GM21390 (cell line): ENCODE results near the gene MGRN1.

Source experiments
- ATAC-seq: cut with Tn5 transposase; IDR thresholded peaks from one replicate; pipeline ENCODE4 v1.9.1; 2021; ENCODE audit not compliant: unreplicated experiment

MGRN1 gene

DNA sequence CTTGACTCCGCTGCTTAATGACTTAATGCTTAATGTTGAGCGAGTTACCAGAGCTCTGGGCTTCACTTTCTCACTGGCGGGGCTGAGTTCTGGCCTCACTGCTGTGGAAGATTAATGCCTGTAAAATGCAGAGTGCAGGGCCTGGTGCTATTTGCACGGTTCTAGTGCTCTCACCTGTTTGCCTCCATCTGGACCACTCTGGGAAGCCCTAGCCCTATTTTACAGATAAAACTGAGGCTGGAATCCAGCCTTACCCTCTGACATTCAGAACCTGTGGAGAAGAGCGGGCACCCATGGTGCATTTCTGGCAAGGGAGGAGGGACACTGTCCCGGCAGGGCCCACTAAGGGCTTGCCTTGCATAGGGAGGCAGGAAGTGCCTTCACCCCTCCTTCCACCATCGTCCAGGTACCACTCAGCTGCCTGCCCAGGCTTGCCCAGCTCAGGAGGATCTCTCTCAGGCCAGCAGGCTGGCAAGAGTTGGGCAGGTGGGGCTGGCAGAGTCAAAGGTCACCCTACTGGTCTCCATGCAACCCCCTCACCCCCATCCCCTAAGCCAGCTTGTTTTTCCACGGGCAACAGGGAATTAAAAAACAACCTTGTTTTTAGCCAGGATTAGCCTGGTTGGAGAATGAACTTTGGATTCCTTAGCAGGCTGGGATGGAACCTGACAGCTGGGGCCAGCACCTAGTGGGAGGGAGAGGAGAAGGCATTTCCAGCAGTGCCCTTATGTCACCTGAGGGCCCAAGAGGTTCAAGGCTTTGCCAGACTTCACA lies 5.8 kb upstream of the MGRN1 start:
- no peak for ATAC-seq

DNA sequence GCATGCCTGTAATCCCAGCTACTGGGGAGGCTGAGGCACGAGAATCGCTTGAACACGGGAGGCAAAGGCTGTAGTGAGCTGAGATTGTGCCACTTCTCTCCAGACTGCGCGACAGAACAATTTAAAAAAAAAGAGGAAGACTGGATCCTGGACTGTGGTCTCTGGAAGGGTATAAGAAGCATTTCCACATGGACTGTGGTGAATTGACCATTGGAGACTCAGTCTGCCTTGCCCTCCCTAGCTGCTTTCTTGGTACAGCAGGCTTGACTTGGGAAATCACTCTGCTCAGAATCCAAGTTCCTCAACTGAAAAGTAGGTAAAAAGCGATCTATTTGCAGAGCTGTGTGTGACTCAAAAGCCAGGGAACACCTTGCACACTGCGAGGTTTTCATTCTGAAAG lies 1.0 kb upstream of the MGRN1 start:
- ATAC-seq = no peak

DNA sequence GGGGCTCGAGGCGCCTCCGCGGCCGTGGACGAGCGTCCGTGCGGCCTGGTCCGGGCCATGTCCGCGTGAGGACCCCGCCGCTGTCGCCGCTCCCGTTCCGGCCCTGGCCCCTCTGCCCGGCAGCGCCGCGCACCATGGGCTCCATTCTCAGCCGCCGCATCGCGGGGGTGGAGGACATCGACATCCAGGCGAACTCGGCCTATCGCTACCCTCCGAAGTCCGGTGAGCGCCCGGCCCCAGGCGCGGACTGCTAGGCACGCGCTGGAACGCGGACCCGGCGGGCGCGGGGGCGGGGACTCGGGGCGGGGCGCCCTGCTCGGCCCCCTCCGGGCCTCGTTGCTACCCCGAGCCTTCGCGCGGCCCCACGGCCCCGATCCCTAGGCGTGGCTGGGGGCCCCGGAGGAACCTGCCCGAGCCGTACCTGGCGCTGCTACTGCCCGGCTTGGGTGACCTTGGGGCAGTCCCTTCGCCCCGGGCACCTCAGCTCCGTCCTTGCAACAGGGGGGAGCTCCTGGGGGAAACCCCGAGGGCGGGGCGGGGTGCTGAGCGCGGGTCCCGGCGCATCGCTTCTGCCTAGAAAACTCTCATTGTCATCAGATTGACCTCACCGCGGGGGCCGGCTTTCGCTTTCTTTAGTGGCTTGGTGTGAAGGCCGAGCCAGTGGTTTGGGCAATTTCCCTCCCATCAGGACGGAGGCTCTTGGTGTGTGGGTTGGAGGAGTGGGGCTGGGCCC lies 367 bp downstream of the MGRN1 start:
- peak; percentile 41 for ATAC-seq

DNA sequence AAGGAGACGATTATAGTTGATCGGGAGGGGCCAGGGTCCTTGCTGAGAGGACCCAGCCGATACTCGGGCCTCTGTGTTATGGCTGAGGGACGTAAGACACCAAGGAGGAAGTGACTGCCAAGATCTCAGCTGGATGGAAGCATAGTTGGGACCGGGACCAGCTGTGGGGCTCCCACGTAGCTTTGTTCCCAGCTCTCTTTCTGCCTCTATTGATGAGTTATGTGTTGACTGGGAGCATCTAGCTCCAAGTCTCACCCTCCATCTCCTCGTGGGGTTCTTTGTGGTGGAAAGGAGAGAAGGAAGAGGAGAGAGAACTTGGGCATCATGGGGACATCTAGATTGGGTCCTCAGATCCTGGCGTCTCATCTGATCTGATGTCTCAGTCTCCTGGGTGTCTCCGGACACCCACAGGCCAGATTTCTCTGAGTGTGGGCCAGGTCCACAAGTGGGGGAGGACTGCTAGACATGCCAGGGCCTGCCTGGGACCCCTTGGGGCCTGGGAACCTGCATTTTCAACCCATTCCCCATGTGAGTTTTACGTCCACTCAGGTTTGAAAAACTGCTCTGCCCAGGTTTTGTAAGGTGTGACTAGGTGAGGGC lies 1.0 kb downstream of the MGRN1 start:
- ATAC-seq = peak; percentile 18

DNA sequence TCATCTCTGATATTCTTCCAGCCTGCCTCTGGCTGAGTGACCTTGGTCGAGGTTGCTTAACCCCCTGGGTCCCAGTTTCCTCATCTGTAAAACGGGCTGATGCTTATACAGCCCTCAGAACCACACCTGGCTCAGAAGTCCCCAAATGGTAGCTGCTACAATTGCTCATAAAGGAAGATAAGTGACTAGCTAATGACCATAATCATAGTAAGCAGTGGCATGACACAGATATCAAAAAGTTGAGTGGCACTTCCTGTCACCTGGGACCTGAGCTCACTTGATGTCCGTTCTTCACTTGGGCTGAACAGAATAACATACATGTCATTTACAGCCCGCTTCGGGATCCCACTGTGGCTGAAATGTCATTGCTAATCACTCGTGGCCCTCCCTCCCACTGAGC lies 1.8 kb downstream of the MGRN1 start:
- no peak for ATAC-seq

DNA sequence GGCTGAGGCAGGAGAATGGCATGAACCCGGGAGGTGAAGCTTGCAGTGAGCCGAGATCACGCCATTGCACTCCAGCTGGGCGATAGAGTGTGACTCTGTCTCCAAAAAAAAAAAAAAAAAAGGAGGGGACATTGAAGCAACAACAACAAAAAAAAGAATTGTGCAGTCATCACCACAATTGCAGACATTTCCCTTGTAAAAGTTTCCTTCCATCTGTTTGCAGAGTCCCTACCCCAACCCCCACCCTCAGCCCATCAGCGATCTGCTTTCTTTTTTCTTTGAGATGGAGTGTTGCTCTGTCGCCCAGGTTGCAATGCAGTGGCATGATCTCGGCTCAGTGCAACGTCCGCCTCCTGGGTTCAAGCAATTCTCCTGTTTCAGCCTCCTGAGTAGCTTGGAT lies 3.7 kb downstream of the MGRN1 start:
- no peak for ATAC-seq

DNA sequence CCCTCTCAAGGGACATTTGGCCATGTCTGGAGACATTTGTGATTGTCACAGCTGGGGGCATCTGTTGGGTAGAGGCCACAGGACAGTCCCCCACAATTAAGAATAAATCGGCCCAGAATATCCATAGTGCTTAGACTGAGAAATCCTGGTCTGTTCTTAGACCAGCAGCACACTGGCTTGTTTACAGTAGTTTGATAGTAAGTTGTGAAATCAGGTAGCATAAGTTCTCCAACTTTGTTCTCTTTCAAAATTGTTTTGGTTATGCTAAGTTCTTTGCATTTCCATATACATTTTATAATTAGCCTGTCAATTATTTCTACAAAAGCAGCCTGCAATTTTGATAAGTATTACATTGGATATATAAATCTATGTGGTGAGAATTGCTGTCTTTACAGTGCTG lies 6.8 kb downstream of the MGRN1 start:
- no peak for ATAC-seq

DNA sequence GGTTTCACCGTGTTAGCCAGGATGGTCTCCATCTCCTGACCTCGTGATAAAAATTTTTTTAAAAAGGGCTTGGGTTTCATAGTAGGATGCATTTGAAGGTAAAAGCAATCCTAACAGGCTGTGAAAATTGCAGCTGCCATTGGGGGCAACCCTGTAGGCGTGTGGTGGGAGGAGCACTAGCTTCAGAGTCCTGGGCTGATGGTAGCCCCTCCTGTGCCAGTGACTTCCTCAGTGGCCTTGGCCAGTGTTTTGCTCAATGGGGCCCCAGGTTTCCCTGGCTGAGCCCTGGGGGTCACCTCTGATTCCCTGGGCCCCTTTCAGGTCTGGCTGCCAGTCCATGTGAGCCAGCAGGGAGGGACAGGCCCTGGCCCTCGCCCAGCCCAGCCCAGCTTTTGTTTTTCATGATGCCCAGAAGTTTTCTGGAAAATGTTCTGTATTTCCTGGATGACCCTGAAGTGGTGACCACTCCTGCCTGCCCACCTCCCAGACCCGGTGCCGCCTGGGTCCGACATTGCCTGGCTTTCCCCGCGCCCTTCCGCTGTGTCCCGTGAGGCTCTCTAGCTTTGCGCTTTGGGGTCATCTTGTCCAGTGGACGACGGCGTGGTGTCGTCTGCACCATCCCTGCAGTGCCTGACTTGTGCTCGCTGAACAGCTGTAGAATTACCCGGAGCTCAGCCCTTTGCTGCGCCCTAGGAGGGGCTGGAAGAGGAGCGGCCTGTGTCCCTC lies 9.4 kb downstream of the MGRN1 start:
- no peak for ATAC-seq

DNA sequence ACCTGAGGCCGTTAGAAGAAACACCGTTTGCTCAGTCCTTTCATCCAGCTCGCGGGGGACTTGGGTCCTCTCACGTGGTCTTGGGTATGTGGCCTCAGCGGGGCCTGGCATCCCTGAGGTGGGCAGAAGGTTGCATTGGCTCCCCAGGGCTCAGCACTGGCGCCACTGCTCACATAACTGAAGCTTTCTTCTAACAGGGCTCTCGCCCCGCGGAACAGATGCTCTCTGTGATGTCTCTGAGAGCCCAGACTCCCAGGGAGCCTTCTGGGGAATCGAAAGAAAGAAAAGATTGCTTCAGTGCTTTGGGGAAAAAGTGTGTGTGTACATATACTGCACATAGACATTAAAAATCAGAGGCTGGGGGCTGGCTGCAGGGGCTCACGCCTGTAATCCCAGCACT lies 10.1 kb downstream of the MGRN1 start:
- no peak for ATAC-seq

DNA sequence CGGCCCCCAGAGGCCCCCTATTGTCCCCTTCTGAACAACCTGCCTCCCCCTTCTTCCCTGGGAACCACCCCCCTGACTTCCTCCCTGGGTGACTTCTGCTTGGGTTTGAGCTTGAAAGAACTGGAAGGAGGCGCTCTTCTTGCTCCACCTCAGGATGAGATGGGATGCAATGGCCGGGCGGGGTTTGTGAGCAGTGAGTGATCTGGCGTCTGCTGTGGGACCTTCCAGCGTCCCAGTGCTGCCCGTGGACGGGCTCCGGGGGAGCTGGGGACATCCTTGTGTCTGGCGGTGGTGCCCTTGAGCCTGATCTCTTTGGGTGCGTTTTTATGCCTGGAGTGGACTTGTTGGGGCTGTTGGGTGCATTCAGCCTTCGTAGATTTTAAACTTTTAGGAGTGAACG lies 11.6 kb downstream of the MGRN1 start:
- no peak for ATAC-seq

DNA sequence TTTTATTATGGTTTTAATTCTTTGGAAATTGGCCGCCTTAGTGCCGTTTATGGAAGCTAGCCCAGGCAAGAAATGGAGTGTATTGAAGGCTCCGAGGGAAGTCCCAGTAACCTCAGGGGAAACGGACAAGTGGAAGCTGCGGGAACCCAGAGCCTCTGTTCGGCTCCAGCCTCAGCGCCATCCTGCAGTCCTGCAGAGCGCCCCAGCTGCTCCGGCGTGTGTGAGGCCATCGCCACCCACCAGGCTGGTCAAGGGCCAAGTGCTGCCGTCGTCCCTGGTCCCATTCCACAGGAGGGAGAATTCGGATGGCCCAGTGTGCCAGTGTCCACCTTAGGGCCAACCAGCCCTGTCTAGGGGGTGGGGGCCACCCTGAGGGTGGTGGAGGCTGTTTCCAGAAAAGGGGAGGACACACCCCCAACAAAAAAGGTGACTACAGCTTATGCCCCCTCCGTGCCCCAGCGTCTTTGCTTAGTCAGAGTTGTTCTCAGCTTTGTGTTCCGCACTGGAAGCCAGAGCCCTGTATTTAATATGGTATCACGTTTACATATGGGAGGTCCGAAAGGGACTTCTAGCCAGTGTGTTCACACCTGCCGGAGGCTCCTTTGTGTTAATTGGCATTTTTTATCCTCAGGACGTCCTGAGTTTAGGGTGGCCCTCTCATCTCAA lies 13.0 kb downstream of the MGRN1 start:
- no peak for ATAC-seq

DNA sequence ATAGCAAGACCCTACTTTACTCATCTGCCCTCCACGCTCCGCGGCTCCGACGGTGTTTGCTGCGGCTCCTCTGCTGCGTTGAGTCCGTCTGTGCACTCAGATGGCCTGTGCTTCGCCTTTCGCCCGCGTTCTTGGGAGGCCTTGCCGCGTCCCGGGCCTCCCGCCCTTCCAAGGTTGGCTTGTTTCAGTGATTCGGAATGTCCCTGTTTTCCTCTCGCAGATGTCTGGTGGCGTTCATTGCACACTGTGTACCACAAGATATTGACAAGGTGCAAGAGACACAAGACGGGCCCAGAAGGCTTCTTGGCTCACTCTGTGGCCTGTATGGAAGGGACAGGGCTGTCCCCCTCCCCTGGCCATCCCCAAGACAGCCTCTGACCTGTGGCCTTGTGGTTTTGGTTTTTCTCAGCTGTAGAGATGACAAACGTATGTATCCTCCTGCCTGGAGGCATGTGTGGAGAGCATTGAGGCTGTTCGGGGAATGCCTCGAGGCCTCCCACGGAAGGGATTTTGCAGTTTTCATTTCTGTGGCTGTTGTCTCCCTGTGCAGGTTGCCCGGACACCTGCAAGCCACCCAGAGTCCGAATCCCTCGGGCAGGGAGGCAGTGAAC lies 15.4 kb downstream of the MGRN1 start:
- ATAC-seq = no peak

DNA sequence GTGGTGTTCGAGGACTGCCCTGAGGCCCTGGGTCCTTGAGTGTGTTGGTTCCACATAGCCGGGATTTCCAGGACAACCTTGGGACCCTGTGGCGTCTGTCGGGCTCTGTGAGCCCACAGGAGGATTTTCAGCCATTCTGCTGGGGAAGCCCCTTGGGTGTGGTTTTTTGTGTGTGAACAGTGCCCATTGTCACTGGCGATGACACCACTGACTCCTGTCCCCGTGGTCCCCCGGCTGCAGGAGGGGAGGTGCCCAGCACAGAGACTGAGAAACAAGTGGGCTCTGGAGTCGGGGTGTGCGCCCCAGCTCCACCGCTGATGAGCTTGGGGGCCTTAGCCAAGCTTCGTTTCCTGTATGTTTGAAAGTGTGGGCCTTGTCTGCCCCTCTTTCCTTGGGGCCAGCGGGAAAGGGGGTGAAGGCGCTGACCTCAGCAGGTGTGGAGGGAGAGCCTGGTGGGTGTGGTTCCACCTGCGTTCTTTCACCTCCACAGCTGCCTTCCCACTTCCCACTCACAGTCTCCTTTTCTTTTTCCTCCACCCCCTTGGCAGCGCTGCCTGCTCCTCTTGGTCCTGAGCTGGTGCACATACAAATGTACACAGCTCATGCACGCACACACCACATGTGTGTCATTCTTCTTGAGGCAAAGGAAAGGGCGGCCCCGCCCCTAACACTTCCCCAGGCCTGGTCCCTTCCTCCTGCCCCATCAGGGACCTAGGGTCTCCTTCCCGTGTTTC lies 16.1 kb downstream of the MGRN1 start:
- no peak for ATAC-seq

DNA sequence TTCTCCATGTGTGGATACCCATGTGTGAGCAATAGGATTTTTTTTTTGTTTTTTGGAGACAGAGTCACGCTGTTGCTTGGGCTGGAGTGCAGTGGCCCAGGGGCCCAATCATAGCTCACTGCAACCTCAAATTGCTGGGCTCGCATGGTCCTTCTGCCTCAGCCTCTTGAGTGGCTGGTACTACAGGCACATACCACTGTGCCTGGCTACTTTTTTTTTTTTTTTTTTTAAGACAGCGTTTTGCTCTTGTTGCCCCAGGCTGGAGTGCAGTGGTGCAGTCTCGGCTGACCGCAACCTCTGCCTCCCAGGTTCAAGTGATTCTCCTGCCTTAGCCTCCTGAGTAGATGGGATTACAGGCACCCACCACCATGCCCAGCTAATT lies 16.7 kb downstream of the MGRN1 start:
- no peak for ATAC-seq

DNA sequence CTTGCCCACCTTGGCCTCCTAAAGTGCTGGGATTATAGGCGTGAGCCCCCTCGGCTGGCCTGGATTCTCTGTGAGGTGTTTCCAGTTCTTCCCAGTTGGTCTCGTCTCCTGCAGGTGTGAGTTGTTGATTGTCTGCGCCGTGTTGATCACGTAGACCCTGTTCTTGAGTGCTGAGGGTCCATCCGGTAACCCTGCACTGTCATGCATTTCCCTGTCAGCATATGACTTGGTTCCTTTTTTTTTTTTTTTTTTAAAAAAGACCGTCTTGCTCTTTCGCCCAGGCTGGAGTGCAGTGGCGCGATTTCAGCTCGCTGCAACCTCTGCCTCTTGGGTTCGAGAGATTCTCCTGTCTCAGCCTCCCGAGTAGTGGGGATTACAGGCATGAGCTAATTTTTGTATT lies 17.3 kb downstream of the MGRN1 start:
- ATAC-seq = no peak

DNA sequence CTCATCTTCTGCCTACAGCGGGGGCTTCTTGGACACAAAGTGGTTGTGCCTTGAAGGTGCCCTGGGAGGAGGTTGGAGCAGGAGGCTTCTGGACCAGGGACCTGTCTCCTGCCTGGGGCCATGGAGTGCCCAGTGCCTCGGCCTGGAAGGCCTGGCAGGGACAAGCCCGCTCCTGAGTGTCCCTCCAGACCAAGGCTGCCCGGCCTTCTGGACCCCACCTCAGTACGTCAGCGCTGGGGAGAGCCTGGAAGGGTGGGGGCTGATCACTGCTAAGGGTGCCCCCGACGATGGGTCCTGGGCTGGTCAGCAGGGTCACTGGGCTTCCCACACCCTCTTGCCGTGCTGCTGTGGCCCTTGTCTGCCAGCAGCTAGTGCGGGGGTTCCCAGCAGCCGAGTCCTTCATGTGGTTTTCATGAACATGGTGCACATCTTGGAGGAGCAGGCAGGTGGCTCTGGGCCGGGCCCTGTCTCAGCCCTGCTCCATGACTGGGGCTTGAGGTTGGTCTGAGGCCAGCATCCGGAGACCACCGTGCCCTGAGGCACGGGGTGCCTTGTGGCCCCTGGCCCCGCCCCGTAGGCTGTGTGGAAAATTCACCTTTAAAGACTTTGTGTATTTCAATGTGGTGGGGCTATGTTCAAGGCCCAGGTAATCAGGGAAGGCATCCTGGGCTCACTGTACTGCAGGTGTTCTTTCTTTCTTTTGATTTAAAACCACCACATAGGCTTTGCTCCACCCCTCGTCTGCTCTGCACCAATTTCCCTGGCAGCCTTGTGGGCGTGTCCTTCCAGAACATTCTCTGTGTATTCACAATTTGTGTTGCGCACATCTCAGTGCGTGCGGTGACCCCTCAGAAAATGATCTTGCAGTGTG lies 22.4 kb downstream of the MGRN1 start:
- no peak for ATAC-seq

DNA sequence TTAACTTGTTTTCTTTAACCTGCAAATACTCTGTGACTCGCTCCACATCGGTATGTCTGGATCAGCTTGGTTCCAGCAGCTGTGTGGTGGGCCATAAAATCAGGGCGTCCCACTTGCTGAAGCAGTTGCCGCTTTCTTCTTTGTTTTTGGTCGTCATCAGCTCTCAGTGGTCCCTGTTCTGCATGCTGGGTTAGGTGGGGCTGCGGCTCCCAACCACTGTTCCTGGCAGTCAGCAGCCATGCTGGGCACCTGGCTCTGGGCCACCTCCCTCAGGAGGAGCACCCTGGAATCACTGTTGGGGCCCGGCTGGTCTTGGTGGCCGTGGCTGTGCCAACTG lies 23.0 kb downstream of the MGRN1 start:
- no peak for ATAC-seq

DNA sequence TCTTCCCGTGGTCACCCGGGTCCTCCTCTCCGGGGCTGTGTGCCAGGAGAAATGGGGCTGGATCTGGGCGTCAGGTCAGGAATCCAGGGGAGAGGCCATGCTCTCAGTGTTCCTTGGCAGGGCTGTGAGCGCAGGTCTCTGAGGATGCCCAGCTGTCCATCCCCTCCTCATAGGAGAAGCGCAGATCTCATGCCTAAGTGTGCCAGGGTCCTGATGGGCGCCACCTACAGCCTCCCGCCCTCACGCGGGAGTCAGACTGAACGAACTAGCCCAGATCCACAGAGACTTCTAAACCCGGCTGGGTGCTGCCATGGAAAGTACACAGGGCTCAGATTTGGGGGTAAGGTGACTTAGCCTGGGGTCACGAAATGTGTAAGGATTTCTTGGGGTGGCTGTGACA lies 24.3 kb downstream of the MGRN1 start:
- no peak for ATAC-seq

DNA sequence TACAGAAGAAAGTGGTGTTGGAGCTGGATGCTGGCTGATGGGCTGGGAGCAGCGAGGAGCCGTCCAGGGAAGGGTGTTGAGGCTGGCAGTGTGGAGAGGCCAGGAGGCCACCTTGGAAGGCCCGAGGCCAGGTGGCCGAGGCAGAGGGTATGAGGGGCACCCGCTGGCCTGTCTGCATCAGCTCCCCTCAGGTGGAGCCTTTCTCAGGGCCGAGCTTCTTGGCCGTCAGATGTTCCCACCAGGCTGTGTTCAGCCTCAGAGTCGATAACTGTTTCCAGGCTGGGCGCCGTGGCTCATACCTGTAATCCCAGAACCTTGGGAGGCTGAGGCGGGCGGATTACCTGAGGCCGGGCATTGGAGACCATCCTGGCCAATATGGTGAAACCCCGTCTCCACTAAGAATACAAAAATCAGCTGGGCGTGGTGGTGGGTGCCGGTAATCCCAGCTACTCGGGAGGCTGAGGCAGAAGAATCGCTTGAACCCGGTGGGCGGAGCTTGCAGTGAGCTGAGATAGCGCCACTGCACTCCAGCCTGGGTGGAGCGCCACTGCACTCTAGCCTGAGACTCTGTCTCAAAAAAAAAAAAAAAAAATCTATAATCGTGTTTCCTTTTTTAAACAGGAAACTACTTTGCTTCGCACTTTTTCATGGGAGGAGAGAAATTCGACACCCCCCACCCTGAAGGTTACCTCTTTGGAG lies 25.3 kb downstream of the MGRN1 start:
- ATAC-seq = no peak
